ENCODE measurements around the gene PPP1R7. TPM values are rescaled to one million over a fixed set of nuclear protein-coding genes. Genes with fewer than 3 reads are reported as not detected.
A peak's percentile ranks its signal among the peaks of the same experiment; 100 is the strongest.

Gene PPP1R7
- polyA plus RNA-seq, 3 donors: 54.9 to 102 (median 84.4) TPM

DNA sequence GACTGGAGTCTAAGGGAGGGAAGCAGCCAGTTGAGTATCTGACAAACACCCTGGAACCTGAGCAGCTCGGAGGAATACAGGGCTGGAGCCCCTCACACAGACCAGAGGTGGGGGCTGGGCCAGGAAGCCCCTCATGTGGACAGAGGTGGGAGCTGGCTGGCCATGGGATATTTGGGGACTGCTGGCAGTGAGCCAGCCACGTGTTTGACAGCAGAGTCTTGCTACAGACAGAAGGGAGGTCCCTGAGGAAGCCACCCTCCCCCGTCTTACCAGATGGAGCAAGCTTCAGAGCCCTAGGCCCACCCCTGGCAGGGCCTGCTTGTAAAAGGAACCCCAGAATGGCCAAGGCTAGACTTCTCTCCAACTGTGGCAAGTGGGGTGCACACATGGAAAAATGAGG lies 44.6 kb upstream of the PPP1R7 start:
- H3K9ac ChIP-seq (ENCODE audit: insufficient read depth, low read length, poor library complexity, severe bottlenecking): no peak overlapping the region
- WGBS (ENCODE audit: insufficient coverage): 100% methylated on average over 2 of the region's 3 CpGs
- H3K36me3 Mint-ChIP-seq: peaks cover 5% of the 10 kb centered on the region in 2 donors

DNA sequence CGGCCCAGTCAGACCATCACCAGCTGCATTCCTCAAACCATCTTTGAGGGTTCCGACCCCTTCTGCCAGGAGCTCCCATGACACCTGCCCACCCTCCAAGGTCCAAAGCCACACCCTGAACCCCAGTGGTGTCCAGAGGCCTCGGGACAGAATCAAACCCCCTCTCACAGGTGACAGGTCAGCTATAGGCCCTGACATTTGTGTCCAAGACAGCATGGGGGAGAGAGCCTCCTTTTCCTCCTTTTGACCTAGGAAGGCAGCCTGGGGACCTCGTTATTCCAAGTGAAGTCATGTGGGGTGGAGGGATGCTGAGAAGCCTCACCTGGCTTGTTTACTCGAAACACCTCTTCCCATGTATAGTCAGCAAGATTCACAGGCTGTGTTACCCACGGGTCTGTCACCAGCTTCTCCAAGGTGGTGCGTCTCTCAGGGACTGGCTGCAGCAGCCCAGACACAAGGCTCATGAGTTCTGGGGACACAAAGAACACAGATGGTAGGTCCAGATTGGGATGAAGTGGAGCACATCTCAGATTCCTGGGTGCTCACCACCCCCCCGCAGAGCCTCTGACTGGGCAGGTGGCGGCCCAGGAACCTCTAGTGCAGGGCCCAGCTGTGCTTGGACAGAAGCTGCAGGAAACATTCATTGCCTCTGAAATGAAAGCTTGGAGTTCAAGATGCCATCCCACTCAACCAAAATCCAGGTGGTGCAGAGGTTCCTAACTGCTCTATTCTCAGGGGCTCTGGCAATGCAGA lies 43.1 kb upstream of the PPP1R7 start:
- Histone ChIP-seq H3K36me3 (replicated peaks in 1 of 2; ENCODE audit: control insufficient read depth in 1 of 2, insufficient read depth in 2 of 2, low read length in 2 of 2) (no peaks in the 10 kb centered on the region), H3K4me1 (ENCODE audit: control insufficient read depth in 1 of 2, insufficient read depth in 2 of 2, low read length in 2 of 2) (peaks cover 7 to 10% of the 10 kb centered on the region in 2 donors), H4K20me1 (ENCODE audit: insufficient read depth, low read length) (no peaks in the 10 kb centered on the region), H3K79me2 (ENCODE audit: insufficient read depth, low read length) (no peaks in the 10 kb centered on the region), H3K27me3 (ENCODE audit: control insufficient read depth in 2 of 2, insufficient read depth in 2 of 2, low read length in 2 of 2) (no peaks in the 10 kb centered on the region), H3K4me3 (replicated peaks in 1 of 3; ENCODE audit: low read depth in 2 of 3, low read length in 3 of 3) (no peak overlapping the region), H3K27ac (ENCODE audit: low read depth in 1 of 2, low read length in 2 of 2) (no peak overlapping the region), H3K9me3 (replicated peaks in 1 of 2; ENCODE audit: control insufficient read depth in 1 of 2, insufficient read depth in 1 of 2, low read length in 2 of 2) (no peaks in the 10 kb centered on the region), H2AFZ (ENCODE audit: insufficient read depth, low read depth, low read length, poor library complexity, severe bottlenecking) (no peak overlapping the region), H3K9ac (ENCODE audit: insufficient read depth, low read length, poor library complexity, severe bottlenecking) (no peak overlapping the region), H3K4me2 (replicated peaks; ENCODE audit: extremely low read depth, low read length, poor library complexity, severe bottlenecking) (no peak overlapping the region)
- no peak overlapping the region for H3K4me3 Mint-ChIP-seq
- no peaks in the 10 kb centered on the region for H3K9me3 Mint-ChIP-seq
- H3K36me3 Mint-ChIP-seq: peaks cover 9 to 12% of the 10 kb centered on the region in 2 donors
- peak overlapping the region in 1 of 7 donors; percentile 51 for H3K27ac Mint-ChIP-seq
- 98% methylated on average over 6 of the region's 9 CpGs for WGBS (ENCODE audit: insufficient coverage)
- TF ChIP-seq, protein P1, sequence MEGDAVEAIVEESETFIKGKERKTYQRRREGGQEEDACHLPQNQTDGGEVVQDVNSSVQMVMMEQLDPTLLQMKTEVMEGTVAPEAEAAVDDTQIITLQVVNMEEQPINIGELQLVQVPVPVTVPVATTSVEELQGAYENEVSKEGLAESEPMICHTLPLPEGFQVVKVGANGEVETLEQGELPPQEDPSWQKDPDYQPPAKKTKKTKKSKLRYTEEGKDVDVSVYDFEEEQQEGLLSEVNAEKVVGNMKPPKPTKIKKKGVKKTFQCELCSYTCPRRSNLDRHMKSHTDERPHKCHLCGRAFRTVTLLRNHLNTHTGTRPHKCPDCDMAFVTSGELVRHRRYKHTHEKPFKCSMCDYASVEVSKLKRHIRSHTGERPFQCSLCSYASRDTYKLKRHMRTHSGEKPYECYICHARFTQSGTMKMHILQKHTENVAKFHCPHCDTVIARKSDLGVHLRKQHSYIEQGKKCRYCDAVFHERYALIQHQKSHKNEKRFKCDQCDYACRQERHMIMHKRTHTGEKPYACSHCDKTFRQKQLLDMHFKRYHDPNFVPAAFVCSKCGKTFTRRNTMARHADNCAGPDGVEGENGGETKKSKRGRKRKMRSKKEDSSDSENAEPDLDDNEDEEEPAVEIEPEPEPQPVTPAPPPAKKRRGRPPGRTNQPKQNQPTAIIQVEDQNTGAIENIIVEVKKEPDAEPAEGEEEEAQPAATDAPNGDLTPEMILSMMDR (IDR thresholded peaks at IDR 0.05): no peak
- intact Hi-C loops (cut with micrococcal nuclease): no loop called here
- H3K4me1 Mint-ChIP-seq: peaks cover 16% of the 10 kb centered on the region
- DNase-seq: no peak
- peaks cover 0 to 8% (median 0%) of the 10 kb centered on the region in 3 donors for H3K27me3 Mint-ChIP-seq (ENCODE audit: low read depth in 3 of 3)

More for the DNA sequence above, 44.6 kb upstream of the PPP1R7 start:
- Mint-ChIP-seq H3K4me3 (no peak overlapping the region), H3K9me3 (no peaks in the 10 kb centered on the region), H3K4me1 (peaks cover 25% of the 10 kb centered on the region), H3K27me3 (ENCODE audit: low read depth in 3 of 3) (peaks cover 0 to 6% (median 0%) of the 10 kb centered on the region in 3 donors), H3K27ac (no peak overlapping the region)
- Histone ChIP-seq H3K27me3 (ENCODE audit: control insufficient read depth in 2 of 2, insufficient read depth in 2 of 2, low read length in 2 of 2) (no peaks in the 10 kb centered on the region), H3K4me3 (replicated peaks in 1 of 3; ENCODE audit: low read depth in 2 of 3, low read length in 3 of 3) (no peak overlapping the region), H3K36me3 (replicated peaks in 1 of 2; ENCODE audit: control insufficient read depth in 1 of 2, insufficient read depth in 2 of 2, low read length in 2 of 2) (no peaks in the 10 kb centered on the region), H3K27ac (ENCODE audit: low read depth in 1 of 2, low read length in 2 of 2) (no peak overlapping the region), H3K4me1 (ENCODE audit: control insufficient read depth in 1 of 2, insufficient read depth in 2 of 2, low read length in 2 of 2) (peaks cover 16 to 21% of the 10 kb centered on the region in 2 donors), H3K79me2 (ENCODE audit: insufficient read depth, low read length) (peaks cover 15% of the 10 kb centered on the region), H3K4me2 (replicated peaks; ENCODE audit: extremely low read depth, low read length, poor library complexity, severe bottlenecking) (no peak overlapping the region), H4K20me1 (ENCODE audit: insufficient read depth, low read length) (no peaks in the 10 kb centered on the region), H2AFZ (ENCODE audit: insufficient read depth, low read depth, low read length, poor library complexity, severe bottlenecking) (no peak overlapping the region), H3K9me3 (replicated peaks in 1 of 2; ENCODE audit: control insufficient read depth in 1 of 2, insufficient read depth in 1 of 2, low read length in 2 of 2) (no peaks in the 10 kb centered on the region)
- intact Hi-C loops (cut with micrococcal nuclease): no loop called here
- DNase-seq: no peak
- TF ChIP-seq, protein P1 (IDR thresholded peaks at IDR 0.05): no peak
